ENCODE results near the gene GNG12. TPM values are rescaled to one million over a fixed set of nuclear protein-coding genes. Genes with fewer than 3 reads are reported as not detected.

The GNG12 gene
- total and polyA plus RNA-seq, 9 of the 15 experiments (the other 6 are each of a cell fraction or from before 2014, with no cell fraction given) = 2.6 to 6.0 (median 4.1) TPM

DNA sequence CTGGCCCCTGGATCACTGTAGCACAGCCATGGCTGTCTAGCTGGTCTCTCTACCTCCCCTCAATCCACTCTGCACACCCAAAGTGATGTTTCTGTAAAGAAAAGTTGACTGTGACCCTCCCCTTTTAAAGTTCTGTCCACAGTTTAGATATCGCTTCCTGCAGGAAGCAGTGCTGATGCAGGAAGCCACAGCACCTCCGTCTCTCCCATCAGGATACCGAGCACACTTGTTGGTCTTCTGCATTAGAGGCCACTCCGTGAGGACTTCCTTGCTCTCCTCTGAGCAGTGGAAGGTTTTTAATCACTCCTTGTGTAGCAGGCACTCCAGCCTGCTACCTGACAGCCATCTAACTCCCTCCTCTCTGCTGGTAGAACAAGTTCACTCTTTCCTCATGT lies 78.7 kb downstream of the GNG12 start (continued):
- TF ChIP-seq, protein P1, sequence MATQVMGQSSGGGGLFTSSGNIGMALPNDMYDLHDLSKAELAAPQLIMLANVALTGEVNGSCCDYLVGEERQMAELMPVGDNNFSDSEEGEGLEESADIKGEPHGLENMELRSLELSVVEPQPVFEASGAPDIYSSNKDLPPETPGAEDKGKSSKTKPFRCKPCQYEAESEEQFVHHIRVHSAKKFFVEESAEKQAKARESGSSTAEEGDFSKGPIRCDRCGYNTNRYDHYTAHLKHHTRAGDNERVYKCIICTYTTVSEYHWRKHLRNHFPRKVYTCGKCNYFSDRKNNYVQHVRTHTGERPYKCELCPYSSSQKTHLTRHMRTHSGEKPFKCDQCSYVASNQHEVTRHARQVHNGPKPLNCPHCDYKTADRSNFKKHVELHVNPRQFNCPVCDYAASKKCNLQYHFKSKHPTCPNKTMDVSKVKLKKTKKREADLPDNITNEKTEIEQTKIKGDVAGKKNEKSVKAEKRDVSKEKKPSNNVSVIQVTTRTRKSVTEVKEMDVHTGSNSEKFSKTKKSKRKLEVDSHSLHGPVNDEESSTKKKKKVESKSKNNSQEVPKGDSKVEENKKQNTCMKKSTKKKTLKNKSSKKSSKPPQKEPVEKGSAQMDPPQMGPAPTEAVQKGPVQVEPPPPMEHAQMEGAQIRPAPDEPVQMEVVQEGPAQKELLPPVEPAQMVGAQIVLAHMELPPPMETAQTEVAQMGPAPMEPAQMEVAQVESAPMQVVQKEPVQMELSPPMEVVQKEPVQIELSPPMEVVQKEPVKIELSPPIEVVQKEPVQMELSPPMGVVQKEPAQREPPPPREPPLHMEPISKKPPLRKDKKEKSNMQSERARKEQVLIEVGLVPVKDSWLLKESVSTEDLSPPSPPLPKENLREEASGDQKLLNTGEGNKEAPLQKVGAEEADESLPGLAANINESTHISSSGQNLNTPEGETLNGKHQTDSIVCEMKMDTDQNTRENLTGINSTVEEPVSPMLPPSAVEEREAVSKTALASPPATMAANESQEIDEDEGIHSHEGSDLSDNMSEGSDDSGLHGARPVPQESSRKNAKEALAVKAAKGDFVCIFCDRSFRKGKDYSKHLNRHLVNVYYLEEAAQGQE (IDR thresholded peaks at IDR 0.05; ENCODE audit: borderline replicate concordance) = no peak
- TF ChIP-seq, protein P1 (CRISPR knock-in tag; IDR thresholded peaks at IDR 0.05; ENCODE audit: low read depth) = no peak
- TF ChIP-seq, protein P2, sequence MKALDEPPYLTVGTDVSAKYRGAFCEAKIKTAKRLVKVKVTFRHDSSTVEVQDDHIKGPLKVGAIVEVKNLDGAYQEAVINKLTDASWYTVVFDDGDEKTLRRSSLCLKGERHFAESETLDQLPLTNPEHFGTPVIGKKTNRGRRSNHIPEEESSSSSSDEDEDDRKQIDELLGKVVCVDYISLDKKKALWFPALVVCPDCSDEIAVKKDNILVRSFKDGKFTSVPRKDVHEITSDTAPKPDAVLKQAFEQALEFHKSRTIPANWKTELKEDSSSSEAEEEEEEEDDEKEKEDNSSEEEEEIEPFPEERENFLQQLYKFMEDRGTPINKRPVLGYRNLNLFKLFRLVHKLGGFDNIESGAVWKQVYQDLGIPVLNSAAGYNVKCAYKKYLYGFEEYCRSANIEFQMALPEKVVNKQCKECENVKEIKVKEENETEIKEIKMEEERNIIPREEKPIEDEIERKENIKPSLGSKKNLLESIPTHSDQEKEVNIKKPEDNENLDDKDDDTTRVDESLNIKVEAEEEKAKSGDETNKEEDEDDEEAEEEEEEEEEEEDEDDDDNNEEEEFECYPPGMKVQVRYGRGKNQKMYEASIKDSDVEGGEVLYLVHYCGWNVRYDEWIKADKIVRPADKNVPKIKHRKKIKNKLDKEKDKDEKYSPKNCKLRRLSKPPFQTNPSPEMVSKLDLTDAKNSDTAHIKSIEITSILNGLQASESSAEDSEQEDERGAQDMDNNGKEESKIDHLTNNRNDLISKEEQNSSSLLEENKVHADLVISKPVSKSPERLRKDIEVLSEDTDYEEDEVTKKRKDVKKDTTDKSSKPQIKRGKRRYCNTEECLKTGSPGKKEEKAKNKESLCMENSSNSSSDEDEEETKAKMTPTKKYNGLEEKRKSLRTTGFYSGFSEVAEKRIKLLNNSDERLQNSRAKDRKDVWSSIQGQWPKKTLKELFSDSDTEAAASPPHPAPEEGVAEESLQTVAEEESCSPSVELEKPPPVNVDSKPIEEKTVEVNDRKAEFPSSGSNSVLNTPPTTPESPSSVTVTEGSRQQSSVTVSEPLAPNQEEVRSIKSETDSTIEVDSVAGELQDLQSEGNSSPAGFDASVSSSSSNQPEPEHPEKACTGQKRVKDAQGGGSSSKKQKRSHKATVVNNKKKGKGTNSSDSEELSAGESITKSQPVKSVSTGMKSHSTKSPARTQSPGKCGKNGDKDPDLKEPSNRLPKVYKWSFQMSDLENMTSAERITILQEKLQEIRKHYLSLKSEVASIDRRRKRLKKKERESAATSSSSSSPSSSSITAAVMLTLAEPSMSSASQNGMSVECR (CRISPR knock-in tag; IDR thresholded peaks at IDR 0.05) = no peak
- TF ChIP-seq SRSF3 (IDR thresholded peaks at IDR 0.05; ENCODE audit: insufficient read depth, low read length) (no peak), HCFC1 (IDR thresholded peaks at IDR 0.05; ENCODE audit: low read depth, low read length) (no peak)
- TF ChIP-seq, protein P3, sequence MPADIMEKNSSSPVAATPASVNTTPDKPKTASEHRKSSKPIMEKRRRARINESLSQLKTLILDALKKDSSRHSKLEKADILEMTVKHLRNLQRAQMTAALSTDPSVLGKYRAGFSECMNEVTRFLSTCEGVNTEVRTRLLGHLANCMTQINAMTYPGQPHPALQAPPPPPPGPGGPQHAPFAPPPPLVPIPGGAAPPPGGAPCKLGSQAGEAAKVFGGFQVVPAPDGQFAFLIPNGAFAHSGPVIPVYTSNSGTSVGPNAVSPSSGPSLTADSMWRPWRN (IDR thresholded peaks at IDR 0.05; ENCODE audit: low read depth) = no peak

Data from K562 (cell line).